GM21360 (cell line): ENCODE measurements around the gene SPRR4.
"Not testable (repeated sequence)": the region's sequence is repeated elsewhere in the genome, so short reads cannot be mapped to it uniquely, and the experiment has no call there.

Experiments used
- ATAC-seq: cut with Tn5 transposase; IDR thresholded peaks from one replicate; pipeline ENCODE4 v1.9.1; 2021; ENCODE audit warnings: mild to moderate bottlenecking, moderate library complexity; ENCODE audit not compliant: unreplicated experiment

The SPRR4 gene

DNA sequence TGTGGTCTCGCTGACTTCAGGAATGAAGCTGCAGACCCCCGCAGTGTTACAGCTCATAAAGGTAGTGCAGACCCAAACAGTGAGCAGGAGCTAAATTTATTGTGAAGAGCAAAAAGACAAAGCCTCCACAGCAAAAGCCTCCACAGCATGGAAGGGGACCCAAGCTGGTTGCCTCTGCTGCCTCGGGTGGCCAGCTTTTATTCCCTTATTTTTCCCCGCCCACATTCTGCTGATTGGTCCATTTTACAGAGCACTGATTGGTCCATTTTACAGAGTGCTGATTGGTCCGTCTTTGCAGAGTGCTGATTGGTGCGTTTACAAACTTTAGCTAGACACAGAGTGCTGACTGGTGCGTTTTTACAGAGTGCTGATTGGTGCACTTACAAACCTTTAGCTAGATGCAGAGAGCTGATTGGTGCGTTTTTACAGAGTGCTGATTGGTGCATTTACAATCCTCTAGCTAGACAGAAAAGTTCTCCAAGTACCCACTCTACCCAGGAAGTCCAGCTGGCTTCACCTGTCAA, 40.8 kb downstream of the SPRR4 start:
- not testable (repeated sequence) for ATAC-seq

DNA sequence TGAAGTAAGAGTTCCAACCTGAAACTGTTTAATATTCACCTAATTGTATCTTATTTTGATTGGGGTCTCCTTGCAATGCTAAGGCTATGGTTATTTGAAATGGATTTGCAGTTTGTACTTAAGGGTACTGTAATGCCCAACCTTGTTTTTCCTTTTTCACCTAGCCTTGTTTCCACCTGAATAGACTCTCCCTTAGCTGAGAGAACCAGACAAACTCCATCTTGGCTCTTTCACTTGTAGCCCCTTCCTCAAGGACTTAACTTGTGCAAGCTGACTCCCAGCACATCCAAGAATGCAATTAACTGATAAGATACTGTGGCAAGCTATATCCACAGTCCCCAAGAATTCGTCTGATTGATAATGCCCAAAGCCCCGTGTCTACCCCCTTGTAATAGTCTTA, 51.4 kb downstream of the SPRR4 start:
- ATAC-seq, result not testable (repeated sequence)
